GM12872 (cell line): ENCODE measurements around the gene DLX1.

ENCODE experiments used
- TF ChIP-seq, protein P1 (sequence below): IDR thresholded peaks from 3 replicates; pipeline ENCODE4 v1.5.1; 2011; ENCODE audit warnings: low read depth, mild to moderate bottlenecking, low read length, moderate library complexity; ENCODE audit not compliant: insufficient read depth

Gene DLX1

DNA sequence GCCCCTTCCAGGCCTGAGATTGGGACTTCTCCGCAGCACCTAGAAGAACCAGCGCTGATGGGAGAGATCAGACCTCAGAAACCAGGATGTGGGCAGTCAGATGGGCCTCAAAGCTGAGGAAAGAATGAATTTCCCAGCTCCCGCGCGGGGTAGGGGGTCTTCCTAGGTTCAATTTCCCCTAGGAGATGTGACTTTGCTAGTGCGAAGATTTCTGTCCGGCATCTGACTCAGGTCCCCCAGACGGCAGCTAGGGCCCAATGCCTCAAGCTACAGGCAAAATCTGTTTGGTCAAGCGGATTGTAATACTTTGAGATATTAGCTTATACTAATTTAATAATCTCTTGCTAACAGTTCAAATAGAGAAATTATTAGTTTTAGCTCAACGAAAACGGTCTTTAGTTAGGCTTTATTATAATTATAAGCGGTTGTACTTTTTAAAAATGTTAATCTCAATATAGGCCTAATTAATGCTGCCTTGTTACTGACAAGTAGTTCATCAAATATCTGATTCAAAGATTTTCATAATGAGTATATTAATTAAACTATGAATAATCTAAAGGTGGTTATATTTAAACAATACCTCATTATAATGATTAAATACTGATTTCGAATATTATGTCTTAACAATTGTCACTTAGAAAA lies 5.8 kb downstream of the DLX1 start:
- TF ChIP-seq, protein P1, sequence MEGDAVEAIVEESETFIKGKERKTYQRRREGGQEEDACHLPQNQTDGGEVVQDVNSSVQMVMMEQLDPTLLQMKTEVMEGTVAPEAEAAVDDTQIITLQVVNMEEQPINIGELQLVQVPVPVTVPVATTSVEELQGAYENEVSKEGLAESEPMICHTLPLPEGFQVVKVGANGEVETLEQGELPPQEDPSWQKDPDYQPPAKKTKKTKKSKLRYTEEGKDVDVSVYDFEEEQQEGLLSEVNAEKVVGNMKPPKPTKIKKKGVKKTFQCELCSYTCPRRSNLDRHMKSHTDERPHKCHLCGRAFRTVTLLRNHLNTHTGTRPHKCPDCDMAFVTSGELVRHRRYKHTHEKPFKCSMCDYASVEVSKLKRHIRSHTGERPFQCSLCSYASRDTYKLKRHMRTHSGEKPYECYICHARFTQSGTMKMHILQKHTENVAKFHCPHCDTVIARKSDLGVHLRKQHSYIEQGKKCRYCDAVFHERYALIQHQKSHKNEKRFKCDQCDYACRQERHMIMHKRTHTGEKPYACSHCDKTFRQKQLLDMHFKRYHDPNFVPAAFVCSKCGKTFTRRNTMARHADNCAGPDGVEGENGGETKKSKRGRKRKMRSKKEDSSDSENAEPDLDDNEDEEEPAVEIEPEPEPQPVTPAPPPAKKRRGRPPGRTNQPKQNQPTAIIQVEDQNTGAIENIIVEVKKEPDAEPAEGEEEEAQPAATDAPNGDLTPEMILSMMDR = no peak

DNA sequence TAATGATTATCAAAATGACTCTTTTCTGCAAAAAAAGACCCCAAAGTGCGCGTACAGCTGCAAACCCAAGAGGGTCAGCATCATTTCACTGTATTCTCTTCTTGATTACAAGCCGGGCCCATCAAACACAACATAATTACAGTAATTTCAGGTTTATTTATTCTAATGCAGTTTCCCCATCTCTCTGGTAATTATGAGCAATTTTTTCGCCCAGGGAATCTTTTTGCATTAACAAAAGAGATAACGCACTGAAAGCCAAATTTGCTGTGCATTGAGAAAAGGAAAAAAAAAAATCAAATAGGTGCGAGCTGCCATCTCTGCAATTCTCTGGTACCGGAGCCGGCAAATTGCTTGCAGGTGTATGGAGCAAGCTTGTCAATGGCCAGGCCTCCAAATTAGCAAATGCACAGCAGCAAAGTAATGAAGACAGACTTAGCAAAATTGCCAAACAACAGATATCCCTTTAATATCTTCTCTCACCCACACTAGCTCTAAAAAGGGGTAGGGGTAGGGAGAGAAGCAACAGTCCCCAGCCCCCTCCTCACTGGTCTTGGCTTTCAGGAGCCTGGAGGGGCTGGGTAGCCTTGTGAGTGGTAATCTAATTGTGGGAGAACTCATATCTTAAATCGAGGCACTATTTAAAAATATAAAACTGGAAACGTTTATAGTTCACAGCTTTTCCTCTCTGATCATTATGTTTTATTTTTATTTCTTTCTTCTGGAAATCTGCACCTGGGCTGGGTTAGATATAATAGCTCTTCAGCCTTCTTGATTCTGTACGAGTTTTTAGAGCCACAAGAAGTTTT lies 6.7 kb downstream of the DLX1 start:
- TF ChIP-seq, protein P1 = no peak

DNA sequence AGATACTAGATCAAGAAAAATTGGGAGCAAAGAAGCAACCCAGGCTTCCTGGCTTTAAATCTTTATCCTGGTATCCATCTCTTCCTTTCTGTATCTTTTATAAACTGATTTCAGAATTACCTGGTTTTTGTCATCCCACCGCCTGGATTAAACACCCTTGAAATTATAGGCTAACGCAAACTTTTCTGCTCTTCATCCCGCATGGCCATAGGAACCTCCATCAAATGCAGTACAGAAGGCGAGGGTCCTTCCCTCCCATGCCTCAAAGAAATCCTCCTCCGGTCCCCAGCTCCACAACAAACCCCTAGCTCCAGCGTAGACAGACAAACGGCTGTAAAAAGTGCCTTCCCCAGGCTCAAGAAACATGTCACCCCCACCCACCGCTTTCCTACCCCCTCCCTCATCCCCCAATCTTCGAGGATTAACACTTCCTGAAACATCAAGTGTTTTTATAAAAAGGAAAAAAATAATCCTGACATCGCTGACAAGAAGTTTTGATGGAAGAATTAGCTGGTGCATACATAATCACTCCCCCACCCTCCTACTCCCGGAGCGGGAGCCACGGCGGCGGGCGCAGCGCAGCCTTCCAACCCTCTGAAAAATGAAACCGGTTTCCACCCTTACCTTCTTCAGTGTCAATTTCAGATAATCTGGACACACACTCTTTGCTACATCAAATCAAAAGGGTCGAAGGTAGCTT lies 7.6 kb downstream of the DLX1 start:
- TF ChIP-seq, protein P1 = no peak

DNA sequence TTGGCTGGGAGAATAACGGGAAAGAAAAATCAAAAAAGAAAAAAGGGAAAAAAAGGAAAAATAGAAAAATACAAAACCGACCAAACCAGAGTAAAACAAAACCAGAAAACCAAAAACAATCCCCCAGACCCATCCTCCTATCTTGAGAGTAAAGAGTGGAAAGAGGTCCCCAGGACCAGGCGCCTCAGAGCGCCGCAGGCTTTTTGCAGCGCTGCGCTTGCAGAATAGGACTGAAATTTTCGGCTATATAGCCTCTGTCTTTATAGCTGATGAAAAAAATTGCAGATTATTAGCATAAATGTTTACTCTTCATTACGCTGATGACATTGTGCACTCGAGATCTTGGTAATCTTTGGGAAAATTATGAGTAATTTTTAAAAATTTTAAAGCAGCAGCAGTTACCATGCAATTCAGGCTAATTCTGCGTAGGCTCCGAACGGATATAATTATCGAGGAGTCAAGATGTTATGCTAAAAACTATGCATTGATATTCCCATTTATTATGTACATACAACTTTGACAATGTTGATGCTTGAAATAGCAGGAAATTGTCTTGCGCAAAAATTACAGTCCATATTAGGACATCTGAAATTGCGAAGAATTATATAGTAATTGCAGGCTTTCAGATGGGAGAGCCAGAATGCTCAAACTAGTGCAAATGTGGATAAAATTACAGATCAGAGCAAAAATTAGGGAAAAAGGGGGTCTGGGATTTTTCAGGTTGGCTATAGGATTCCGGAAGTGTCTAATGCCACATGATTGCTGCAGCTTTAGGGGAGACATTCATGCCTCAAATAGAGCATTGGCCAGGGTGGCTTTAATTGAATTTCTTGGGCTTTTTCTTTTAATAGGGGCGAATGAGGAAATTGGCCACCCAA lies 8.3 kb downstream of the DLX1 start:
- TF ChIP-seq, protein P1 = no peak

DNA sequence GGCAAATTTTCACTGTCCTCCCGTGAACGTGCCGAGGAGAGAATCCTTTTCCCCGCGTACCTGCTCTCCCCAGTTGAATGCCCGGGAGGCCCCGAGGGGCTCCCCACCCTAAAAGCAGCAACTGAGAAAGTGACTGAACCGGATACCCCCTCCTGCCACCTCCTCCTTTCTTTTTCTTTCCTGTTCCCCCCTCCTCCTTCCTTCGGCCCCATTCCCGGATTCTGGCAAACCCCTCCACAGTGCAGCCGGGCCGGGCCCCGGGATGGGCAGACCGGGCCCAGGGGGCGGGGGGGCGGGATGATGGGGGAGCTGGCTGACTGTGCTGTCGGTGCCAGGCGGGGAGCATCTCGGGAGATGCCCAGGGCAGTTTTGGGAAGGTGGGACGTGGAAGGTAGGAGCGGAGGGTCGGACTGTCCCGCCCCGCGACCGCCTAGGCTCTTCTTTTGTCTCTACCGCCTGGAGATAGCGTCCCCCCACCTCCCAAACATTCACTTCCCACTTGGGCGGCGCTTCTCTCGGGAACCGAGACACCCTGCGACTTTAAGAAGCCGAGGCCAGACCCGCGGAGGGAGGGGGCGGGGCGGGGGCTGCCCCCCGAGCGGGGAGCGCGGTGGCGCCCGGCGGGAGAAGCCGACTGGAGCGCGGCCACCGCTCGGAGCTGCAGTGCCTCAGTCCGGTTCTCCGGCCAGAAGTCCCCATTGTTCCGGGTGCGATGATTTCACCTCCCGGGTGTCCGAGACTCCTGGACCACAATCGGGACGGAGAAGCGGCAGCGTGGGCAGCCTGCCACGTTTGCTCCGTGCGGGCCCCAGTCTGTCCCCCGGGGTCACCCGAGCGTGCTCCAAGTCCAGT lies 9.2 kb downstream of the DLX1 start:
- TF ChIP-seq, protein P1 = no peak

DNA sequence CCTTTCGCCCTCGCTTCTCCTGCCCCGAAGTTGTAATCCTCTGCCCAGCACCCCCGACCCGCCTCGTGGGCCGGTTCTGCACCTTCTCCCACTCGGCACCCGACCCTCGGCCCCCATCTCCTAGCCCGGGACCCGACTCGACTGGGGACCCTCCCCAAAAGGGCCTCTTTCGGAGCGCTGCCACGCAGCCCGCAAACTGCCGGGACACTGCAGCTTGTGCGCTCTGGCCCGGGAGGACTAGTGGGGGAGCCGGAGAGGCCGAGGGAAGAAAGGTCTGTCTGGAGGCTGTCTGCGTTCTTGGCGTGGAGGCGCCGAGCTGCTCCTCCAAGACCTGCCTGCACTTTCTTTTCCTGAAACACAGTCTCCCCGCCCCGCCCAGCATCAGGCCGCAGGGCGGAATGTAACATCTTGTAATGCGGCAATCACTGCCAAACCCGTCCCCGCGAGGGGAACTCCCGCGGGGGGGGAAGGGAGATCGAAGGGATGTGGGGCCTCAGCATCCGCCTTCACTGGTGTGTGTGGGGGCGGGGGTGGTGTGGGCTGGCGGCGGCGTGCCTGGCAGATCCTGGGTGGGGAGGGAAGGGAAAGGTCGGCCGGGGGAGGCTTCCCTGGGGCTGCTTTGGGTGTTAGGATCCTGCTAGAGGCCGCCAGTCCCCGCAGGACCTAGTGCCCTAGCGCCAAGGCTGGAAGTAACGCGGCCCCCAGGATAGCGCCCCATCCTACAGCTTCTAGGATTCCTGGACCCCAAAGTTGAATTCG lies 10.0 kb downstream of the DLX1 start:
- TF ChIP-seq, protein P1 = no peak
